HEK293 (cell line): ENCODE measurements around the gene KCNJ1.

Experiments
- CTCF ChIA-PET: fragments of 350-600 bp; formaldehyde crosslinking; extraction: SDS; loops from one replicate; lab custom pipeline; 2021; ENCODE audit warnings: antibody characterized with exemption; lab: Yijun Ruan, JAX
- POLR2A ChIA-PET: fragments of 300-600 bp; formaldehyde crosslinking; extraction: SDS; loops from one replicate; lab custom pipeline; 2020; ENCODE audit warnings: antibody characterized with exemption, inconsistent platforms; lab: Yijun Ruan, JAX
- H3K27ac ChIP-seq: fragments of 200-500 bp; sonication (Bioruptor generic); 2 replicates; pipeline ENCODE4 v1.5.1; 2014; ENCODE audit warnings: low read depth, low read length, control low read depth, inconsistent platforms; ENCODE audit errors: extremely low read depth
- H3K36me3 ChIP-seq, 2 experiments: fragments of 200-500 bp in 1 of 2; sonication (Bioruptor generic) in 1 of 2; 1 replicate in 1 of 2; 2 replicates in 1 of 2; pipeline ENCODE4 v1.5.1; 2014 to 2017; ENCODE audit warnings: inconsistent platforms in 2 of 2, low read length in 2 of 2; ENCODE audit not compliant: control insufficient read depth in 2 of 2, insufficient read depth in 1 of 2
- H3K4me1 ChIP-seq: fragments of 200-500 bp; sonication (Bioruptor generic); 2 replicates; pipeline ENCODE4 v1.5.1; 2014; ENCODE audit warnings: mild to moderate bottlenecking, low read length, inconsistent platforms; ENCODE audit not compliant: control insufficient read depth, insufficient read depth
- H3K4me3 ChIP-seq: 2 replicates; pipeline ENCODE4 v1.5.1; 2011; ENCODE audit warnings: low read depth, mild to moderate bottlenecking, control low read depth, low read length, moderate library complexity
- H3K9me3 ChIP-seq: fragments of 200-500 bp; sonication (Bioruptor generic); 2 replicates; pipeline ENCODE4 v1.5.1; 2014; ENCODE audit warnings: low read depth, low read length, inconsistent platforms; ENCODE audit not compliant: control insufficient read depth, insufficient read depth
- GLIS2 ChIP-seq: fragments of 450-650 bp; formaldehyde crosslinking; IDR thresholded peaks from 2 replicates; pipeline ENCODE4 v1.5.1; 2016; ENCODE audit warnings: missing biosample characterization, missing genetic modification characterization
- HOXA7 ChIP-seq: sonication (generic); formaldehyde crosslinking; IDR thresholded peaks from 2 replicates; pipeline ENCODE4 v1.8.1; 2022; ENCODE audit warnings: missing genetic modification reagents, borderline replicate concordance
- MYNN ChIP-seq: fragments of 450-650 bp; formaldehyde crosslinking; IDR thresholded peaks from 2 replicates; pipeline ENCODE4 v1.5.1; 2016; ENCODE audit warnings: missing biosample characterization, missing genetic modification characterization, borderline replicate concordance
- PRDM10 ChIP-seq: fragments of 450-650 bp; formaldehyde crosslinking; IDR thresholded peaks from 2 replicates; pipeline ENCODE4 v1.5.1; 2016; ENCODE audit warnings: missing biosample characterization, missing genetic modification characterization
- SALL2 ChIP-seq: fragments of 450-650 bp; formaldehyde crosslinking; IDR thresholded peaks from 2 replicates; pipeline ENCODE4 v1.5.0; 2017; ENCODE audit warnings: missing biosample characterization, mild to moderate bottlenecking, missing genetic modification characterization, borderline replicate concordance
- SP2 ChIP-seq: fragments of 450-650 bp; formaldehyde crosslinking; IDR thresholded peaks from 2 replicates; pipeline ENCODE4 v1.5.1; 2016; ENCODE audit warnings: missing biosample characterization, missing genetic modification characterization
- SP3 ChIP-seq: fragments of 450-650 bp; formaldehyde crosslinking; IDR thresholded peaks from 2 replicates; pipeline ENCODE4 v1.5.1; 2016; ENCODE audit warnings: missing biosample characterization, missing genetic modification characterization
- ZBTB20 ChIP-seq: fragments of 450-650 bp; formaldehyde crosslinking; IDR thresholded peaks from 2 replicates; pipeline ENCODE4 v1.5.1; 2016; ENCODE audit warnings: missing biosample characterization, missing genetic modification characterization
- ZBTB26 ChIP-seq: fragments of 450-650 bp; formaldehyde crosslinking; optimal IDR thresholded peaks from 2 replicates; pipeline ENCODE3; 2016; ENCODE audit warnings: missing biosample characterization, mild to moderate bottlenecking, missing genetic modification characterization
- ZBTB7A ChIP-seq: fragments of 450-650 bp; formaldehyde crosslinking; IDR thresholded peaks from 2 replicates; pipeline ENCODE4 v1.5.1; 2016; ENCODE audit warnings: low read depth, missing biosample characterization, missing genetic modification characterization
- ZFP3 ChIP-seq: fragments of 450-650 bp; formaldehyde crosslinking; IDR thresholded peaks from 2 replicates; pipeline ENCODE4 v1.5.1; 2016; ENCODE audit warnings: low read depth, missing biosample characterization, missing genetic modification characterization
- ZNF10 ChIP-seq: fragments of 450-650 bp; formaldehyde crosslinking; IDR thresholded peaks from 2 replicates; pipeline ENCODE4 v1.5.1; 2017; ENCODE audit warnings: missing biosample characterization, missing genetic modification characterization
- ZNF138 ChIP-seq: fragments of 450-650 bp; formaldehyde crosslinking; IDR thresholded peaks from 2 replicates; pipeline ENCODE4 v1.5.1; 2016; ENCODE audit warnings: missing biosample characterization, missing genetic modification characterization, borderline replicate concordance
- ZNF140 ChIP-seq: fragments of 450-650 bp; formaldehyde crosslinking; IDR thresholded peaks from 2 replicates; pipeline ENCODE4 v1.5.1; 2016; ENCODE audit warnings: missing biosample characterization, missing genetic modification characterization
- ZNF239 ChIP-seq: fragments of 450-650 bp; formaldehyde crosslinking; IDR thresholded peaks from 2 replicates; pipeline ENCODE4 v1.5.1; 2016; ENCODE audit warnings: missing biosample characterization, missing genetic modification characterization
- ZNF292 ChIP-seq: fragments of 450-650 bp; formaldehyde crosslinking; IDR thresholded peaks from 2 replicates; pipeline ENCODE4 v1.5.1; 2016; ENCODE audit warnings: low read depth, missing biosample characterization, missing genetic modification characterization, borderline replicate concordance
- ZNF398 ChIP-seq: fragments of 450-650 bp; formaldehyde crosslinking; IDR thresholded peaks from 2 replicates; pipeline ENCODE4 v1.5.1; 2017; ENCODE audit warnings: missing biosample characterization, missing genetic modification characterization
- ZNF488 ChIP-seq: fragments of 450-650 bp; formaldehyde crosslinking; IDR thresholded peaks from 2 replicates; pipeline ENCODE4 v1.5.1; 2016; ENCODE audit warnings: missing biosample characterization, missing genetic modification characterization
- ZNF521 ChIP-seq: fragments of 450-650 bp; formaldehyde crosslinking; IDR thresholded peaks from 2 replicates; pipeline ENCODE4 v1.5.1; 2017; ENCODE audit warnings: missing biosample characterization, mild to moderate bottlenecking, missing genetic modification characterization
- ZNF529 ChIP-seq: fragments of 450-650 bp; formaldehyde crosslinking; IDR thresholded peaks from 2 replicates; pipeline ENCODE4 v1.5.1; 2017; ENCODE audit warnings: missing genetic modification characterization, missing biosample characterization; ENCODE audit not compliant: insufficient replicate concordance
- ZNF544 ChIP-seq: fragments of 450-650 bp; formaldehyde crosslinking; IDR thresholded peaks from 2 replicates; pipeline ENCODE4 v1.5.0; 2017; ENCODE audit warnings: missing biosample characterization, missing genetic modification characterization
- ZNF600 ChIP-seq: fragments of 450-650 bp; formaldehyde crosslinking; IDR thresholded peaks from 2 replicates; pipeline ENCODE4 v1.5.1; 2016; ENCODE audit warnings: missing biosample characterization, missing genetic modification characterization
- ZNF654 ChIP-seq: fragments of 450-650 bp; formaldehyde crosslinking; IDR thresholded peaks from 2 replicates; pipeline ENCODE4 v1.5.1; 2016; ENCODE audit warnings: low read depth, missing biosample characterization, missing genetic modification characterization
- ZNF704 ChIP-seq: fragments of 450-650 bp; formaldehyde crosslinking; IDR thresholded peaks from 2 replicates; pipeline ENCODE4 v1.5.1; 2016; ENCODE audit warnings: missing biosample characterization, missing genetic modification characterization
- ZNF837 ChIP-seq: fragments of 450-650 bp; formaldehyde crosslinking; IDR thresholded peaks from 2 replicates; pipeline ENCODE4 v1.5.1; 2016; ENCODE audit warnings: missing biosample characterization, missing genetic modification characterization
- ZSCAN4 ChIP-seq: fragments of 450-650 bp; formaldehyde crosslinking; IDR thresholded peaks from 2 replicates; pipeline ENCODE4 v1.5.1; 2017; ENCODE audit warnings: missing biosample characterization, missing genetic modification characterization

The KCNJ1 gene

GRCh38 chr11:128905345-128906184 is 38.5 kb upstream of the KCNJ1 start:
- POLR2A ChIA-PET, result interaction anchor here (0.6 to 0.7 kb wide), 6 partner anchors 11 to 1799 kb away, joined by 3 to 8 read pairs (median 4); no protein-coding TSS in a partner anchor
- 0 out of 2 replicates have a peak, but pooled peaks cover 3% of the 10 kb centered on the region for H3K4me1 ChIP-seq
- H3K36me3 ChIP-seq, result peaks cover 0 to 3% of the 10 kb centered on the region in 2 experiments; a peak in 1 of 3 replicates
- peak overlapping the region; percentile 75; the same call in 1 of the 2 replicates for H3K27ac ChIP-seq
- CTCF ChIA-PET, result interaction anchor here (0.5 to 2.7 kb wide), 7 partner anchors 13 to 728 kb away, joined by 3 to 30 read pairs (median 9); partner anchors contain the start of gene KCNJ5
- H3K4me3 ChIP-seq, result peak overlapping the region; percentile 51
- no peaks in the 10 kb centered on the region for H3K9me3 ChIP-seq
- TF ChIP-seq GLIS2, result peak; percentile 85
- TF ChIP-seq ZNF292 (tag by site-specific recombination), result no peak
- peak; percentile 23; the same call in 1 of the 2 replicates for TF ChIP-seq PRDM10 (tag by site-specific recombination)
- no peak for TF ChIP-seq HOXA7 (CRISPR knock-in tag)
- TF ChIP-seq ZSCAN4 (tag by site-specific recombination), result no peak
- TF ChIP-seq SALL2 (tag by site-specific recombination), result no peak
- peak; percentile 93 for TF ChIP-seq ZNF398 (tag by site-specific recombination)
- TF ChIP-seq ZNF704, result no peak
- no peak for TF ChIP-seq ZNF521
- peak; percentile 17 for TF ChIP-seq ZBTB26
- no peak for TF ChIP-seq ZNF529 (tag by site-specific recombination)
- TF ChIP-seq ZNF544, result no peak
- TF ChIP-seq ZBTB7A (tag by site-specific recombination), result no peak
- peak; percentile 42 for TF ChIP-seq SP3 (tag by site-specific recombination)
- TF ChIP-seq MYNN (tag by site-specific recombination), result no peak
- 0 out of 2 replicates have a peak, but pooled peaks have one; percentile 20 for TF ChIP-seq ZBTB20 (tag by site-specific recombination)
- no peak for TF ChIP-seq ZNF10 (tag by site-specific recombination)
- TF ChIP-seq ZNF654 (tag by site-specific recombination), result 0 out of 2 replicates have a peak, but pooled peaks have one; percentile 9
- no peak for TF ChIP-seq ZNF140 (tag by site-specific recombination)
- TF ChIP-seq ZNF239 (tag by site-specific recombination), result no peak
- no peak for TF ChIP-seq ZFP3
- no peak for TF ChIP-seq ZNF138
- TF ChIP-seq SP2 (tag by site-specific recombination), result peak; percentile 23; the same call in 1 of the 2 replicates
- no peak for TF ChIP-seq ZNF488
- no peak for TF ChIP-seq ZNF600 (tag by site-specific recombination)
- no peak for TF ChIP-seq ZNF837 (tag by site-specific recombination)
